ENCODE results near the gene SPRN. TPM values are rescaled to one million over a fixed set of nuclear protein-coding genes. Genes with fewer than 3 reads are reported as not detected.

SPRN gene
- polyA plus RNA-seq, 4 donors: 3.4 to 7.5 (median 5.3) TPM

Other genes starting within 250 kb of the SPRN start
- gene UTF1, start 194.4 kb downstream of the SPRN start, polyA plus RNA-seq (ENCODE audit: insufficient read length in 4 of 4): under 1 TPM in 1 of 4 donors, not detected in 3; 0.09 TPM
- under 1 TPM; 0.08 to 0.24 (median 0.15) TPM for gene VENTX, start 186.8 kb downstream of the SPRN start, polyA plus RNA-seq (ENCODE audit: insufficient read length in 4 of 4)
- 1 to 10 TPM; 1.3 to 4.1 (median 2.6) TPM for gene ADAM8, start 147.8 kb downstream of the SPRN start, polyA plus RNA-seq (ENCODE audit: insufficient read length in 4 of 4)
- 10 to 100 TPM; 62.0 to 77.6 (median 70.2) TPM for gene TUBGCP2, start 115.8 kb downstream of the SPRN start, polyA plus RNA-seq (ENCODE audit: insufficient read length in 4 of 4)
- 10 to 100 TPM; 32.0 to 53.7 (median 38.7) TPM for gene ZNF511, start 115.7 kb downstream of the SPRN start, polyA plus RNA-seq (ENCODE audit: insufficient read length in 4 of 4)
- gene CALY, start 87.7 kb downstream of the SPRN start, polyA plus RNA-seq (ENCODE audit: insufficient read length in 4 of 4): under 1 TPM in 2 of 4 donors, not detected in 2; 0.31 to 0.73 TPM
- 1 to 10 TPM; 2.9 to 6.8 (median 5.8) TPM for gene PRAP1, start 77.3 kb downstream of the SPRN start, polyA plus RNA-seq (ENCODE audit: insufficient read length in 4 of 4)
- gene FUOM, start 66.6 kb downstream of the SPRN start, polyA plus RNA-seq (ENCODE audit: insufficient read length in 4 of 4): 10 to 100 TPM; 17.8 to 29.0 (median 21.9) TPM
- gene ECHS1, start 51.3 kb downstream of the SPRN start, polyA plus RNA-seq (ENCODE audit: insufficient read length in 4 of 4): 100 to 1,000 TPM; 134 to 143 (median 138) TPM
- 1 to 10 TPM; 6.2 to 10.0 (median 6.4) TPM for gene PAOX, start 45.4 kb downstream of the SPRN start, polyA plus RNA-seq (ENCODE audit: insufficient read length in 4 of 4)
- 100 to 1,000 TPM in 1 of 4 donors, 10 to 100 TPM in 3; 60.3 to 104 (median 81.0) TPM for gene MTG1, start 30.5 kb downstream of the SPRN start, polyA plus RNA-seq (ENCODE audit: insufficient read length in 4 of 4)
- gene SCART1, start 29.3 kb upstream of the SPRN start, polyA plus RNA-seq (ENCODE audit: insufficient read length in 4 of 4): 1 to 10 TPM in 3 of 4 donors, under 1 TPM in 1; 0.42 to 4.3 (median 2.4) TPM
- 1 to 10 TPM in 2 of 4 donors, under 1 TPM in 2; 0.47 to 2.9 (median 1.6) TPM for gene CYP2E1, start 102.7 kb upstream of the SPRN start, polyA plus RNA-seq (ENCODE audit: insufficient read length in 4 of 4)
- under 1 TPM; 0.14 to 0.76 (median 0.45) TPM for gene SYCE1, start 141.0 kb upstream of the SPRN start, polyA plus RNA-seq (ENCODE audit: insufficient read length in 4 of 4)
- not detected for gene FRG2B, start 202.2 kb upstream of the SPRN start, polyA plus RNA-seq (ENCODE audit: insufficient read length in 4 of 4)